SKM-1 treated with dmso at 0.1 percent for 144 hours (cell line): ENCODE measurements around the gene ZBTB11.
"Not testable (repeated sequence)": the region's sequence is repeated elsewhere in the genome, so short reads cannot be mapped to it uniquely, and the experiment has no call there.

Source experiments
- DNase-seq: peaks from one replicate; lab custom pipeline; 2025; ENCODE audit not compliant: unreplicated experiment; lab: John Stamatoyannopoulos, UW

Gene ZBTB11

GRCh38 chr3:101623656-101624055 lies 53.3 kb downstream of the ZBTB11 start:
- DNase-seq = no peak

- no peak for DNase-seq
Measured at GRCh38 chr3:101619734-101620133, 57.2 kb downstream of the ZBTB11 start.

- no peak for DNase-seq
Measured at GRCh38 chr3:101618726-101619125, 58.2 kb downstream of the ZBTB11 start.

GRCh38 chr3:101617478-101617877 lies 59.5 kb downstream of the ZBTB11 start:
- DNase-seq = no peak

GRCh38 chr3:101615525-101615924 lies 61.4 kb downstream of the ZBTB11 start:
- no peak for DNase-seq

- DNase-seq = not testable (repeated sequence)
Measured at GRCh38 chr3:101613014-101613413, 63.9 kb downstream of the ZBTB11 start.

- no peak for DNase-seq
Measured at GRCh38 chr3:101611023-101611422, 65.9 kb downstream of the ZBTB11 start.

- DNase-seq = not testable (repeated sequence)
Measured at GRCh38 chr3:101605398-101605797, 71.5 kb downstream of the ZBTB11 start.

- DNase-seq = no peak
Measured at GRCh38 chr3:101603184-101603583, 73.7 kb downstream of the ZBTB11 start.

- DNase-seq = no peak
Measured at GRCh38 chr3:101602731-101603130, 74.2 kb downstream of the ZBTB11 start.
